NB4 (cell line): Measurements from ENCODE around the gene GPRC6A.

Source experiments
- TF ChIP-seq, protein P1 (sequence below): IDR thresholded peaks from one replicate; pipeline ENCODE4 v1.5.1; 2012; ENCODE audit warnings: low read depth, low read length
- TF ChIP-seq, protein P2 (sequence below): IDR thresholded peaks from 2 replicates; pipeline ENCODE4 v1.6.1; 2011; ENCODE audit warnings: low read depth, low read length

- TF ChIP-seq, protein P1, sequence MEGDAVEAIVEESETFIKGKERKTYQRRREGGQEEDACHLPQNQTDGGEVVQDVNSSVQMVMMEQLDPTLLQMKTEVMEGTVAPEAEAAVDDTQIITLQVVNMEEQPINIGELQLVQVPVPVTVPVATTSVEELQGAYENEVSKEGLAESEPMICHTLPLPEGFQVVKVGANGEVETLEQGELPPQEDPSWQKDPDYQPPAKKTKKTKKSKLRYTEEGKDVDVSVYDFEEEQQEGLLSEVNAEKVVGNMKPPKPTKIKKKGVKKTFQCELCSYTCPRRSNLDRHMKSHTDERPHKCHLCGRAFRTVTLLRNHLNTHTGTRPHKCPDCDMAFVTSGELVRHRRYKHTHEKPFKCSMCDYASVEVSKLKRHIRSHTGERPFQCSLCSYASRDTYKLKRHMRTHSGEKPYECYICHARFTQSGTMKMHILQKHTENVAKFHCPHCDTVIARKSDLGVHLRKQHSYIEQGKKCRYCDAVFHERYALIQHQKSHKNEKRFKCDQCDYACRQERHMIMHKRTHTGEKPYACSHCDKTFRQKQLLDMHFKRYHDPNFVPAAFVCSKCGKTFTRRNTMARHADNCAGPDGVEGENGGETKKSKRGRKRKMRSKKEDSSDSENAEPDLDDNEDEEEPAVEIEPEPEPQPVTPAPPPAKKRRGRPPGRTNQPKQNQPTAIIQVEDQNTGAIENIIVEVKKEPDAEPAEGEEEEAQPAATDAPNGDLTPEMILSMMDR: no peak
- TF ChIP-seq, protein P2, sequence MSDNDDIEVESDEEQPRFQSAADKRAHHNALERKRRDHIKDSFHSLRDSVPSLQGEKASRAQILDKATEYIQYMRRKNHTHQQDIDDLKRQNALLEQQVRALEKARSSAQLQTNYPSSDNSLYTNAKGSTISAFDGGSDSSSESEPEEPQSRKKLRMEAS: no peak
These were observed 7.9 kb upstream of the GPRC6A start for GRCh38 chr6:116836606-116837342.
